T follicular helper cell (primary cell): ENCODE results near the gene EIF4B.

Source experiments
- DNase-seq: peaks from one replicate; pipeline ENCODE4 v3.0.0-alpha.2; 2020; ENCODE audit warnings: low read depth

Gene EIF4B

DNA sequence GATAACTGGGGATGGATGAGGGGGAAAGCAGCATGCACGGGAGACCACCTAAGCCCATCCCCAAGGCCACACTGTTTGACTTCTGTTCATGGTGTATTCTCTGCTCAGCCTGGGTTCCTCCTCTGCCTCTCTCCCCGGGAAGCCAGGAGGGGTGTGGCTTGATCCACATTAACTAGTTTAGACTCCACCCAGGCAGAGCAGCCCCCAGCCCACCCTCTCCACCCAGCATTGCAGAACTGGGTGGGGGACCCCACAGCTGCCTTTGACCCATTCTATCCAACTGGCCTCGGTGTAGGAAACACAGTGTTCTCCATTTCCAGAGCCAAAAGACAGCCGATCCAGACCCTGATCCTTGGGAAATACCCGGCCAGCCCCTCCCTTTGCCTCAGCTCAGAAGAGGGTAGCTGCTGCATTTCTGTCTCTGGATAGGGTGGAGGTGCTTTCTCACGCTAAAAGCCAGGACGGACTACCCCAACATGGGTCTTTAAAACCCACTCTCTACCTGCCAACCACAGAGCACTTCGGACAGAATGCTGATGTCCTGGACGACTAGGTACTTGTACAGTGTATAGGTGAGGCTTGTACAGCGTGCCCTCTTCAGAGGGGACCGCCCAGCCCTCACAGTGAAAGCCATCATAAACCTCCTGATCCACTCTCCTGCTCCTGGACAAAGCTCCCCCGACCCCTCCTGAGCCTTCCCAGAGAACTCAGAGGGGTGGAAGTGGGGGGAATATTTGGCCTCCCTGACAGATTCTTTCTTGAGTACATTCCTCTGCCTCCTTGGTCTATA lies 63.6 kb downstream of the EIF4B start:
- no peak for DNase-seq

DNA sequence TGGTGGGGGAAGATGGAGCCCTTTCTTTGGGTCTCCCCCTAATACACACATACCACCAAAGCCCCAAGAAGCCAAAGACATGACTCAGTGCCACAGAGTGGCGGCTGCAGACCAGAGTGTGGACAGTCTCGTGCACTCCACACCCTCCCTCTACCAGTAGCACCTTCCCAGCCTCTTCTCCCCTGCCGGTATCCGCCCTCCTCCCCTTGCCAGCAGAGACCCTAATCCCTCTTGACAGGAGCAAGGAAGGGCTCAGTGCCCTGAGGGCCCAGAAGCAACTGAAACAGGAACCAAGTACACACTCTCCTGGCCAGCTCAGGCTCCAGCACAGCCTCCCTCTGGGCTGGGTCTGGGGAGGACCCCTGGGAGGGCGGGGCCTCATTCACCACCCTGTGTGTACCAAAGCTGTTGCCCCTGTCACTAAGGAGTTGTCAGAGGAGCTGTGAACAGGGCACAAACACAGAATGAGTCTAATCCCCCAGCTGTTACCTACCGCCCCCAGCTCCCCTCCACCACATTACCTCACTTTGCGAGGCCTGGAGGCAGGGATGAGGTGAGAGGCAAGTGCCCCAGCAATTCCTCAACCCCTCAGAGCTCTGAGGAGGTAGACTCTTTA lies 64.7 kb downstream of the EIF4B start:
- DNase-seq: no peak

DNA sequence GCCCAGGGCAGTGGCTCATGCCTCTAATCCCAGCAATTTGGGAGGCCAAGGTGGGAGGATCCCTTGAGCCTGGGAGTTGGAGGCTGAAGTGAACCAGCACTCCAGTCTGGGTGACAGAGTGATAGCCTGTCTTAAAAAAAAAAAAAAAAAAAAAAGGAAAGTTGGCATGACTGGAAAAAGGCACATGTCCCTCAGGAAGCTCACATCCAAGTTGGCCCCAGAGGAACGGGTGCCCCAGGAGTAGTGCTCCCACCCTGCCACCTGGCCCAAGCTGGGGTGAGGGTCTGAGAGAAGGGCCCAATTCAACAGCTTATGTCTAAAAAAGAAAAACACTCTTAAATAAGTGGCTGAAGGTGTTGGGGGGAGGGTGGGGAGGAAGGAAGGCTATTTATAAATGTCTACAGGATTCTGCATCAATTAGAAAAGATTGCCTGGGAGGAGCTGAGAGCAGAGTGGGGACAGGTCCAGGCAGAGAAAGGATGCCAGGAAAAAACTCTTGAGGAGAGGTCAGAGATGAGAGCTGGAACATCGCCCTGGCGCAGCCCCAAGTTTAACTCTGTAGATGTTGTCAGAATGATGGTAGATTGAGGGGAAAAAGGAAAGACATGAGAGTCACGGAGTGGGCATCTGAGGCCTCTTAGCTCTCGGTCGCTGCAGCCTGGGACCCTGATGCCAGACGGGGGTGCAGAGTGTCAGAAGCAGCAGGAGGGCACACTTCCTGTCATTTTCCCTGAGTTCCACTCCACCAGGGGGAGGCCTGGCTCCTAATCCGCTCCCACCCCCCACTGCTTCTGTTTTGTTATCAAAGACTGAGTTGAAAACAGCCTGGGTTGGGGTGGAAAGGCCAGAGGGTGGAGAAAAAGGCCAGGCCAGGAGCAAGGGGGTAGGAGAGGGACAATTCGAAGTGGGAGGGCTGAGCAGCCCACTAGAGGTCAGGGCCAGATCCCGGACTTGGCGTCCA lies 65.6 kb downstream of the EIF4B start:
- no peak for DNase-seq

DNA sequence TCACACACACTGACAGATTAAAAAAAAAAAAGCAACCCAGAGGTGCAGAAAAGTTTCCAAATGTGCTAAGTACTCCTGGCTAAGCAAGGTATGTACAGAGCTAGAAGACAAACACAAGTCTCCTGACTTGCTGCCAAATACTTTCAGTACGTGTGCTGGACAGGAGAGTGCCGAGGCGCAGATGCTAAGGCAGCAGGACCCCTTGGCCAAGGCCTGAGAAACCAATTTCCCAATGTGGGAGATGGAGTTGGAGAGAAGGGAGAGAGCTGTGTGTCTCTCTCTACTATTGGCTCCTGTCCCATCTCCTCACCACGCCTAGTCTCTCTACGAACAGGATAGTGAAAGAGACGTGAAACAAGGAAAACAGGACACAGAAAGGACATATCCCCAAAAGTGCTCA lies 67.6 kb downstream of the EIF4B start:
- DNase-seq: no peak

DNA sequence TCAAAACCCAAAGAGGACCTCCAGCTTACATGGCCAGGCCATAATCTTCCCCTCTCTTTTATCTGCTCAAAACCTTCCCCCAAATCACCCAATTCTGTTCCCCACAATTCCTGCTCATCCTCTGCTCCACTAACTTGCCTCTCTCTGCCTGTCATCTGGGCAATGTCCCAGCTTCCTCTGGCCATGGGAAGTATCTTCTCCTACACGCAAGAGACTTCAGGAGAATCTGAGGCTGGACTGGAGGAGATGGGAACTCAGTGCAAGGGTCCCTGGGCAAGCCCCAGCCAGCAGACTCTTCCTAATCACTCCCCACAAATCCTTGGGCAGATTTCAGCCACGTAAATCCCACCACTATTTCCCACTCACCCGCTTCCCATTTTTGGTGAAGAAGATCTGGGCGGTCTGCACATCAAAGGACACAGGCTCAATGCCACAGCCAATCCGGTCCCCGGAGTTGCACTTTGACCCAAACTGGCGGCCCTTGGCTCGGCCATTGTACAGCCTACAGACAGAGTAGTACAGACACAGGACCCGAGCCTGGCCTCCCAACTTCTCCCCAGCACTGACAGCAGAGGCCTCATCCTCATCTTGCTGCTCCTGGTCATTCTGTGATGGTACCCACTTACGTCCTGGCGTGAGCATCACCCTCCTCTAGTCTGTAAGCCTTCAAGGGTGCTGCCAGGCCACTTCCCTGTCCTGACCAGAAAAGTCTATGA lies 68.2 kb downstream of the EIF4B start:
- no peak for DNase-seq

DNA sequence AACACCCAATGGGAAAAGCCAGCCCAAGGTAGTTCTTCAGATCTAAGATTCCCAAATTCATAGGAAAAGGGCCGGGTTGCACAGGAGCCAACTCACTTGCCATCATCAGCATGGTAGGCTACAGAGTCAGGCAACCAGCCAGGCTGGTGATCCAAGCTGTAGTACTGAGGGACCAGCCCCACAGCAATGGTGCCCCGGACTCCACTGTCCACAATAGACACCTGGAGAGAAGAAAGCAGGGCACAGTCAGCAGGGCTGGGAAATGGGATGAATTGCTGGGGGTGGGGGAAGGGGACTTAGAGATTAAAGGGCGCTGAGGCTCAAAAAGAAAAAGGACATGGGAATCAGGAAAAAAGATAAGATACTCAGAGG lies 68.7 kb downstream of the EIF4B start:
- DNase-seq: no peak

DNA sequence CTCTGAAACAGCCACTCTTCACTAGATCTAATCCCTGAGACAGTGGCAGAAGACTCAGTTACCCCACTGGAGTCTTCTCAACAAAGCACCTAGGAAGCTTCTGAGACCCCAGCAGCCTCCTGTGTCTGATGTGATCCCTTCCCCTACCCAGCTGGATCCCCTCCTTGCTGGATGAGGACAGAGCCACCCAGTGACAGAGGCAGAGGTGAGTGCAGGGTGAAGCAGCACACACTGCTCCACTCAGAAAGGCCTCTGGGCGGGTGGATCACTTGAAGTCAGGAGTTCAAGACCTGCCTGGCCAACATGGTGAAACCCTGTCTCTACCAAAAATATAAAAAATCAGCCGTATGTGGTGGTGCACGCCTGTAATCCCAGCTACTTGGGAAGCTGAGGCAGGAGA lies 70.2 kb downstream of the EIF4B start:
- DNase-seq: no peak

DNA sequence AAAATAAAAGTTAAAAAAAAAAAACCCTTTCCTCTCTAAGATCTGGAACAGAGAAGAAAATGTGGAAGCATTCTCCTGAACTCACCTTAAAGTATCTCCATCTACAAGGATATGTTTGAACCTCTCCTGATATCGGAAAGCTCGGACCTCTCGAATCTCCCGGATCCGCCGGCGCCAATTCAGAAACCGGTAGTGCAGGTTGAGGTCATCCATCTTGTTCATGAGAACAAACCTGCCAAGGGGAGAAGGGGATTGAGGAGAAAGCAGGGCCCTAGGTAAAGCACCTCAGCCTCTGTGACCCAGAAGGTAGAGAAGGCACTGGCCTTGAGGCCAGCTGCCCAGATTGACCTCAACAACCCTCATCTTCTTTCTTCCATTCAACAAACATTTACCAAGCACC lies 70.8 kb downstream of the EIF4B start:
- DNase-seq: no peak

DNA sequence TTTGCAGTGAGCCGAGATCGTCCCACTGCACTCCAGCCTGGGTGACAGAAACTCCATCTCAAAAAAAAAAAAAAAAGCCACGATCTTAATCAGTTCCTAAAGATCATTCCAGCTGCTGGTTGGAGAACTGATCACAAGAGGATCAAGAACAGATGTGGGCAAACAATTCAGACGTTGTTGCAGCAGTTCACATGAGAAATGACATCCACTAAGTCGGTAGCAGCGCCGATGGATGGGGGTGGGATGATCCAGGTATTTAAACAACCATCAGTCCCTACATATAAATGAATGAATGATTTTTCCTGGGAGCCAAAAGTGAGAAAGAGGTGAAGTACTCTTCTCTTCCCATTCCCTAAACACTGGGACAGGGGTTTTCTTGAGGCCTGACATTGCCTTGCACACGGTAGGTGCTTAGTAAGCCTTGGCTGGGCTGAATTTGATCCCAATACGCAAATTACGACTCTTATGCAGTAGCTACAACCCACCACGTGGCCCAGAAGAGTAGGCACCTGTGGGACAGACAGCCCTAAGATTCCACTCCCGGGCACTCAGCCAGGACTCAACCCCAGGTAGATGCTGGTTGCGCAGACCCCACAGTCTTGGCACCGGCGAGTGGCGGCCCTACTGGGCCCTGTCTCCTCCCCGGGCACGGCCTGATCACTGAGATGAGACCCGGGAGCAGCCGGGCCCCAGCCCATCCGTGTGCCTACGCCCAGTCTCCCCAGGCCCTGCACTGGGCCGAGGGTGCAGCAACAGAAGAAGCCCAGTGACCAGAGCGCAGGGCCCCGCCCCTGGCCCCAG lies 72.4 kb downstream of the EIF4B start:
- DNase-seq: peak; percentile 49

DNA sequence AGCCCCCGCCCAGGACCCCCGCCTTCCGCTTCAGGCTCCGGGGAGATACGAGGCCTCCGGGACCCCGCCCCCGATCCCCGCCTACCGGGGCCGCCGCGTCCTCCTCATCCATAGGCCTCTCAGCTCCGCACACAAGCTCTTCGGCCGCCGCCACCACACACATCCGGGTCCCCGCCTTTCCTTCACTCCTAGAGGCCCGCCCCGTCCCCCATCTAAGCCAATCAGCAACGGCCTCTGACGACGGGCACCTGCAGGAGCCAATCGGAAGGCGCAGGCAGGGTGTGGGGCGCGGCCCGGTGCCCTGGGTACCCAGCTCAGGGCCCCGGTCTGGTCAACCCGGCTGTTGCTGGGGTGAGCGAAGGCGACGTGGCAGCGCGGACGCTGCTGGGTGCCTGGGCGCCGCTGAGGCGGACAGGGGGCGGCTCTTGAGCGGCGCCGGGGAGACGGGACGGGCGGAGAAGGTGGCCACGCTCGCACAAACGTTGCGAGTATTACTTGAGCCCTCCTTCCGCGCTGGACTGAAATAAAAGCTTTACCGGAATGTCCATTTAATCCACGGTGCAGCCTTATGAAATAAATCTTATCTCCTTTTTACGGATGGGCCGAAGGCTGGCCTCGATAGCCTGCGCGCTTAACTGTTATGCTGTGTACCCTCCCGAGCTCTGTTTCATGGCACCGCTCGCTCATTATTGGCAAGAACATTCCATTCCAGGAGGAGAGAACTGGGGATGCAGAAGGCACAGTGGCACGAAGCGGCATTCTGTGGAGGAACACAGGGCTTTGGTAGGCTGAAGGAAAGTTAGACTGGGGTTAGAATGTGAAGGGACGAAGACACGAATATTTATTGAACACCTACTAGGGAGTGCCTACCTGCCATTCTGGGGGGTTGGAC lies 73.2 kb downstream of the EIF4B start, which contains the start of gene SPRYD3:
Gene SPRYD3 (minus strand): TSS at position 165 of the 892 bp plus-strand sequence. CDS start 57 bp downstream, at position 108.
- DNase-seq: peak; percentile 96

DNA sequence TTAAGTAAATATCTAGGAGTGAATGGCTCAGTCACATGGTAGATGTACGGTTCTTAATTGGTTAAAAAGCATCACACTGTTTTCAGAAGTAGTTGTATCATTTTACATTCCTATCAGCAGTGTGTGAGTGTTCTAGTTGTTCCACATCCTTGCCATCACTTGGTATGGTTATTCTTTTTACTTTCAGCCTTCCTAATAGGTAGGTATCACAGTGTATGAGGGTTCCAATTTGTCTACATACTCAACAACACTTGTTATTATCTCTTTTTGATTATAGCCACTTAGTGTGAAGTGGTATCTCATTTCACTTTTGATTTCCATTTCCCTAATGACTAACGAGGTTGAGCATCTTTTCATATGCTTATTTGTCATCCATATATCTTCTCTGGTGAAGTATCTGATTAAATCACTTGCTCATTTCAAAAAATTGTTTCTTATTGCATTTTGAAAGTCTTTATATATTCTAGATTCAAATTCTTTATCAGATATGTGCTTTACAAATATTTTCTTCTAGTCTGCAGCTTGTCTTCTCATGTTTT lies 76.5 kb downstream of the EIF4B start:
- no peak for DNase-seq

DNA sequence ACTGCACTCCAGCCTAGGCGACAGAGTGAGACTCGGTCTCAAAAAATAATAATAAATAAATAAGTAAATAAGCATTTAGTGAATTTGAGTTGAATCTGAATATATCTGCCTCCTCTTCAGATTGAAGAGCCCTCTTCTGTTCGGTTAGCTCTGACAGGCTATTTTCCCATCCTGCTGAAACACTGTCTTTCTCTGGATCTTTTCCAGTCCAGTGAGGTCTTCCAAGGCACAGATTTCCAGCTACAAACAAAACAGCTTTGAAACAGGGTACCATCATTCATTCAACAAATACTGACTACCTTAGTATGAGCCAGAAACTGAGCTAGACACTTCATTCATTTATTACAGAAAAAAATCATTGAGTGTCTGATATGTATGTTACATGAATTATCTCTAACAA lies 80.1 kb downstream of the EIF4B start:
- no peak for DNase-seq

DNA sequence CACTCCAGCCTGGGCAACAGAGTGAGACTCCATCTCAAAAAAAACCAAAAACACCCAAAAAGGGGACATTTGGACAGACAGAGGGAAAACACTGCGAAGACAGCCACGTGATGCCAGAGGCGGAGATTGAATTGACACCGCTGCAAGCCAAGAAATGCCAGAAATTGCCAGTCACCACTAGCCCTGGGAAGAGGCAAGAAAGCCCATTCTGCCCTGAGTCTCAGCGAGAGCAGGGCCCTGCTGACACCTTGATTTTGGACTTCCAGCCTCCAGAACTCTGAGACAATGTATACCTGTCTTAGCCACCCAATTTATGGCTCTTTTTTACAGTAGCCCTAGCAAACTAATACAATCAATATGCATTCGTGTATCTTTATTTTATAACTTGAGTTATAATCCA lies 83.8 kb downstream of the EIF4B start:
- no peak for DNase-seq

DNA sequence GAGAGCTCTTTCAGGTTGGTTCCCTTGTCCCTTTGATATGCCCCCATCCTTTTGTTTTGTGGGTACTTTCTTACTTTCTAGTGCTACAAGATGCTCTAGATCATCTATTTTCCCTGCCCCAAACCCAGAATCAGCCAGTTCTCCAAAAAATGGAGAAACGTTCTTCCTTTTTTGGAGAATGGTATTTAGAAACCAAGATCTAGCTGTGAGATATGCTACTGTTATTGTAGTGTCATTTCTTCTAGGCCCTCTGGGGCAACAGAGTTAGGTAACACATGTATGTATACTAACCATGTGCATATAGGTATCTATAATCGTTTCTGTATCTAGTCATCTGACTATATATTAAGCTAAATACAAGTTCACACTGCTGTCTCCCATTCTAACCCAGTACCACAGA lies 84.3 kb downstream of the EIF4B start:
- DNase-seq: no peak

DNA sequence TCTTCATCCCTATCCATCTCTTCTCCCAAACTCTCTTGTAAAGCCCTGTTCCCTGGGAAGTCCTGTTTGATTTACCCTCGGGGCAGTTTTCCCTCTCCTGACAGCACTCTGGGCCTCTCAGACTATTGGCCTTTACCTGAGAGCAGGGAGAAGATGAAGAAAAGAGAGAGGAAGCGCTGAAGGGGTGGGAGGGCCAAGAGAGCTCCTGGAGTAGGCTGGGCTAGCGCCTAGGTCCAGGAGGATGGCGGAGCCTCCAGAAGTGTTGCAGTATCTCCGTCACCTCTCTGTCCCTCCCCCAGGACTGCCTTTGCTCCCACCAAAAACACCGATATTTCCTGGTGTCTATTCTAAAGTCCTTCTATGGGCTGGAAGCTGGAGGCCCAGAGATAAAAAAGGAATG lies 85.5 kb downstream of the EIF4B start:
- DNase-seq: no peak
